ENCODE results near the gene KLF18.

KLF18 gene

GRCh38 chr1:44134071-44134920 lies 7.1 kb downstream of the KLF18 start:
- Histone ChIP-seq H3K14ac (ENCODE audit: low read length) (no peak overlapping the region), H3K27ac (ENCODE audit: low read depth, low read length) (no peak overlapping the region), H3K4me3 (ENCODE audit: low read depth, low read length) (no peak overlapping the region), H3K9ac (ENCODE audit: low read length) (no peak overlapping the region), H2BK120ac (ENCODE audit: insufficient read depth, low read length, poor library complexity) (no peak overlapping the region), H3K4me1 (ENCODE audit: control insufficient read depth in 1 of 2, insufficient read depth in 2 of 2, low read length in 2 of 2) (no peaks in the 10 kb centered on the region), H2AK5ac (ENCODE audit: low read length) (no peak overlapping the region), H3K18ac (ENCODE audit: low read length) (no peak overlapping the region), H4K91ac (ENCODE audit: low read depth, low read length) (no peak overlapping the region), H2BK5ac (ENCODE audit: low read depth, low read length, poor library complexity) (no peak overlapping the region), H3K36me3 (ENCODE audit: control insufficient read depth in 1 of 2, insufficient read depth in 2 of 2, low read length in 2 of 2) (no peaks in the 10 kb centered on the region), H3K4me2 (ENCODE audit: low read length) (no peak overlapping the region), H4K12ac (ENCODE audit: low read depth, low read length) (no peak overlapping the region), H3K4ac (ENCODE audit: low read depth, low read length) (no peak overlapping the region), H3K79me1 (ENCODE audit: low read length) (no peaks in the 10 kb centered on the region), H3K23ac (ENCODE audit: low read length) (no peak overlapping the region), H2BK12ac (ENCODE audit: low read length) (no peak overlapping the region), H3K9me3 (ENCODE audit: insufficient read depth, low read depth, low read length) (no peaks in the 10 kb centered on the region), H3K79me2 (ENCODE audit: control insufficient read depth, insufficient read depth, low read length, poor library complexity) (no peaks in the 10 kb centered on the region), H2AFZ (ENCODE audit: insufficient read depth, low read length, poor library complexity) (no peak overlapping the region), H4K8ac (ENCODE audit: low read depth, low read length) (no peak overlapping the region), H3K27me3 (ENCODE audit: insufficient read depth, low read length) (no peaks in the 10 kb centered on the region)
- no peak for DNase-seq
- no CpG with 5 or more reads among the region's 19 CpGs for WGBS (ENCODE audit: extremely low coverage, insufficient coverage, insufficient read length)

GRCh38 chr1:44131411-44131810 lies 10.0 kb downstream of the KLF18 start:
- H3K18ac ChIP-seq (ENCODE audit: low read length), result no peak overlapping the region
- H2BK5ac ChIP-seq (ENCODE audit: low read depth, low read length, poor library complexity), result no peak overlapping the region
- no peak overlapping the region for H3K4ac ChIP-seq (ENCODE audit: low read depth, low read length)
- no peak overlapping the region for H3K27ac ChIP-seq (ENCODE audit: low read depth, low read length)
- H4K91ac ChIP-seq (ENCODE audit: low read depth, low read length), result no peak overlapping the region
- H2AK5ac ChIP-seq (ENCODE audit: low read length), result no peak overlapping the region
- DNase-seq, result no peak
- no peaks in the 10 kb centered on the region for H3K27me3 ChIP-seq (ENCODE audit: insufficient read depth, low read length)
- no CpG with 5 or more reads among the region's 3 CpGs for WGBS (ENCODE audit: extremely low coverage, insufficient coverage, insufficient read length)
- no peak overlapping the region for H3K14ac ChIP-seq (ENCODE audit: low read length)
- H4K12ac ChIP-seq (ENCODE audit: low read depth, low read length), result no peak overlapping the region
- H3K4me3 ChIP-seq (ENCODE audit: low read depth, low read length), result no peak overlapping the region
- no peak overlapping the region for H2BK12ac ChIP-seq (ENCODE audit: low read length)
- no peaks in the 10 kb centered on the region for H3K9me3 ChIP-seq (ENCODE audit: insufficient read depth, low read depth, low read length)
- no peaks in the 10 kb centered on the region for H3K4me1 ChIP-seq (ENCODE audit: control insufficient read depth in 1 of 2, insufficient read depth in 2 of 2, low read length in 2 of 2)
- H2BK120ac ChIP-seq (ENCODE audit: insufficient read depth, low read length, poor library complexity), result no peak overlapping the region
- H3K9ac ChIP-seq (ENCODE audit: low read length), result no peak overlapping the region
- H3K79me1 ChIP-seq (ENCODE audit: low read length), result no peaks in the 10 kb centered on the region
- no peaks in the 10 kb centered on the region for H3K36me3 ChIP-seq (ENCODE audit: control insufficient read depth in 1 of 2, insufficient read depth in 2 of 2, low read length in 2 of 2)
- H3K79me2 ChIP-seq (ENCODE audit: control insufficient read depth, insufficient read depth, low read length, poor library complexity), result no peaks in the 10 kb centered on the region
- H3K23ac ChIP-seq (ENCODE audit: low read length), result no peak overlapping the region
- H4K8ac ChIP-seq (ENCODE audit: low read depth, low read length), result no peak overlapping the region
- no peak overlapping the region for H3K4me2 ChIP-seq (ENCODE audit: low read length)
- H2AFZ ChIP-seq (ENCODE audit: insufficient read depth, low read length, poor library complexity), result no peak overlapping the region

GRCh38 chr1:44129616-44130500 lies 11.6 kb downstream of the KLF18 start:
- Histone ChIP-seq H3K9ac (ENCODE audit: low read length) (no peak overlapping the region), H3K36me3 (ENCODE audit: control insufficient read depth in 1 of 2, insufficient read depth in 2 of 2, low read length in 2 of 2) (no peaks in the 10 kb centered on the region), H3K9me3 (ENCODE audit: insufficient read depth, low read depth, low read length) (no peaks in the 10 kb centered on the region), H3K27ac (ENCODE audit: low read depth, low read length) (no peak overlapping the region), H4K8ac (ENCODE audit: low read depth, low read length) (no peak overlapping the region), H4K12ac (ENCODE audit: low read depth, low read length) (no peak overlapping the region), H4K91ac (ENCODE audit: low read depth, low read length) (no peak overlapping the region), H3K4me2 (ENCODE audit: low read length) (no peak overlapping the region), H2BK5ac (ENCODE audit: low read depth, low read length, poor library complexity) (no peak overlapping the region), H2BK120ac (ENCODE audit: insufficient read depth, low read length, poor library complexity) (no peak overlapping the region), H3K14ac (ENCODE audit: low read length) (no peak overlapping the region), H2AK5ac (ENCODE audit: low read length) (no peak overlapping the region), H2AFZ (ENCODE audit: insufficient read depth, low read length, poor library complexity) (no peak overlapping the region), H3K27me3 (ENCODE audit: insufficient read depth, low read length) (no peaks in the 10 kb centered on the region), H3K4ac (ENCODE audit: low read depth, low read length) (no peak overlapping the region), H3K18ac (ENCODE audit: low read length) (no peak overlapping the region), H3K79me1 (ENCODE audit: low read length) (no peaks in the 10 kb centered on the region), H3K23ac (ENCODE audit: low read length) (no peak overlapping the region), H2BK12ac (ENCODE audit: low read length) (no peak overlapping the region), H3K4me3 (ENCODE audit: low read depth, low read length) (no peak overlapping the region), H3K4me1 (ENCODE audit: control insufficient read depth in 1 of 2, insufficient read depth in 2 of 2, low read length in 2 of 2) (no peaks in the 10 kb centered on the region), H3K79me2 (ENCODE audit: control insufficient read depth, insufficient read depth, low read length, poor library complexity) (no peaks in the 10 kb centered on the region)
- no CpG with 5 or more reads among the region's 16 CpGs for WGBS (ENCODE audit: extremely low coverage, insufficient coverage, insufficient read length)
- no peak for DNase-seq

GRCh38 chr1:44120398-44120949 lies 21.0 kb downstream of the KLF18 start:
- no peak for DNase-seq
- H3K9ac ChIP-seq (ENCODE audit: low read length), result no peak overlapping the region
- H3K9me3 ChIP-seq (ENCODE audit: insufficient read depth, low read depth, low read length), result no peaks in the 10 kb centered on the region
- no peak overlapping the region for H4K91ac ChIP-seq (ENCODE audit: low read depth, low read length)
- no peak overlapping the region for H4K8ac ChIP-seq (ENCODE audit: low read depth, low read length)
- no peaks in the 10 kb centered on the region for H3K79me2 ChIP-seq (ENCODE audit: control insufficient read depth, insufficient read depth, low read length, poor library complexity)
- no peak overlapping the region for H3K4me2 ChIP-seq (ENCODE audit: low read length)
- no peak overlapping the region for H3K23ac ChIP-seq (ENCODE audit: low read length)
- H3K4ac ChIP-seq (ENCODE audit: low read depth, low read length), result no peak overlapping the region
- no peaks in the 10 kb centered on the region for H3K4me1 ChIP-seq (ENCODE audit: control insufficient read depth in 1 of 2, insufficient read depth in 2 of 2, low read length in 2 of 2)
- WGBS (ENCODE audit: extremely low coverage, insufficient coverage, insufficient read length), result no CpG with 5 or more reads among the region's 5 CpGs
- H3K4me3 ChIP-seq (ENCODE audit: low read depth, low read length), result no peak overlapping the region
- no peak overlapping the region for H3K14ac ChIP-seq (ENCODE audit: low read length)
- no peak overlapping the region for H2BK12ac ChIP-seq (ENCODE audit: low read length)
- no peak overlapping the region for H2BK120ac ChIP-seq (ENCODE audit: insufficient read depth, low read length, poor library complexity)
- no peak overlapping the region for H4K12ac ChIP-seq (ENCODE audit: low read depth, low read length)
- H3K36me3 ChIP-seq (ENCODE audit: control insufficient read depth in 1 of 2, insufficient read depth in 2 of 2, low read length in 2 of 2), result no peaks in the 10 kb centered on the region
- H3K27me3 ChIP-seq (ENCODE audit: insufficient read depth, low read length), result no peaks in the 10 kb centered on the region
- no peak overlapping the region for H3K27ac ChIP-seq (ENCODE audit: low read depth, low read length)
- H2AFZ ChIP-seq (ENCODE audit: insufficient read depth, low read length, poor library complexity), result no peak overlapping the region
- no peaks in the 10 kb centered on the region for H3K79me1 ChIP-seq (ENCODE audit: low read length)
- H3K18ac ChIP-seq (ENCODE audit: low read length), result no peak overlapping the region
- H2BK5ac ChIP-seq (ENCODE audit: low read depth, low read length, poor library complexity), result no peak overlapping the region
- H2AK5ac ChIP-seq (ENCODE audit: low read length), result no peak overlapping the region

All from trophoblast cell (in vitro differentiated cells and primary cell).